ENCODE results near the gene PFN1. TPM values are rescaled to one million over a fixed set of nuclear protein-coding genes. Genes with fewer than 3 reads are reported as not detected.

PFN1 gene
- total RNA-seq, 2 experiments from 2014 or later, result 1,712 to 1,828 TPM

- Mint-ChIP-seq H3K27ac (peak overlapping the region; percentile 52), H3K27me3 (no peaks in the 10 kb centered on the region), H3K9me3 (no peaks in the 10 kb centered on the region), H3K4me3 (no peak overlapping the region), H3K4me1 (peaks cover 14% of the 10 kb centered on the region), H3K36me3 (peaks cover 26% of the 10 kb centered on the region)
- ATAC-seq (ENCODE audit: low read depth) (no peak), DNase-seq (no peak)
- POLR2A ChIA-PET, result interaction anchor here (1.0 kb wide), 1 partner anchor 39 kb away, joined by 3 read pairs; no protein-coding TSS in a partner anchor
These were observed 25.2 kb upstream of the PFN1 start for GRCh38 chr17:4973256-4974114.

- DNase-seq (no peak), ATAC-seq (ENCODE audit: low read depth) (no peak)
- Mint-ChIP-seq H3K4me1 (peaks cover 14% of the 10 kb centered on the region), H3K9me3 (no peaks in the 10 kb centered on the region), H3K36me3 (peaks cover 23% of the 10 kb centered on the region), H3K27me3 (no peaks in the 10 kb centered on the region), H3K4me3 (no peak overlapping the region), H3K27ac (no peak overlapping the region)
- POLR2A ChIA-PET, result interaction anchor here (1.0 to 9.3 kb wide), 2 partner anchors 26 to 39 kb away, joined by 3 to 441 read pairs; partner anchors contain the start of genes ENO3, PFN1, RNF167 and SLC25A11
These were observed 24.4 kb upstream of the PFN1 start for GRCh38 chr17:4972752-4973151.

- no peak overlapping the region for H3K27ac Mint-ChIP-seq
- POLR2A ChIA-PET, result interaction anchor here (9.3 kb wide), 1 partner anchor 25 kb away, joined by 441 read pairs; the partner anchor contains the start of genes ENO3, PFN1, RNF167 and SLC25A11
- no peaks in the 10 kb centered on the region for H3K9me3 Mint-ChIP-seq
- H3K4me3 Mint-ChIP-seq, result no peak overlapping the region
- DNase-seq, result no peak
- peaks cover 20% of the 10 kb centered on the region for H3K36me3 Mint-ChIP-seq
- H3K4me1 Mint-ChIP-seq, result peaks cover 14% of the 10 kb centered on the region
- ATAC-seq (ENCODE audit: low read depth), result no peak
- no peaks in the 10 kb centered on the region for H3K27me3 Mint-ChIP-seq
These were observed 24.0 kb upstream of the PFN1 start for GRCh38 chr17:4972322-4972721.

GRCh38 chr17:4971826-4972225 lies 23.5 kb upstream of the PFN1 start:
- H3K4me3 Mint-ChIP-seq, result no peak overlapping the region
- ATAC-seq (ENCODE audit: low read depth) (no peak), DNase-seq (no peak)
- H3K9me3 Mint-ChIP-seq, result no peaks in the 10 kb centered on the region
- no peak overlapping the region for H3K27ac Mint-ChIP-seq
- POLR2A ChIA-PET, result interaction anchor here (1.6 to 9.3 kb wide), 3 partner anchors 8 to 73 kb away, joined by 4 to 441 read pairs (median 15); partner anchors contain the start of genes C17orf107, ENO3, PFN1 and RNF167
- no peaks in the 10 kb centered on the region for H3K27me3 Mint-ChIP-seq
- H3K4me1 Mint-ChIP-seq, result peaks cover 14% of the 10 kb centered on the region
- peaks cover 19% of the 10 kb centered on the region for H3K36me3 Mint-ChIP-seq

GRCh38 chr17:4970273-4970672 lies 21.9 kb upstream of the PFN1 start:
- POLR2A ChIA-PET, result interaction anchor here (1.6 to 9.3 kb wide), 3 partner anchors 9 to 71 kb away, joined by 4 to 441 read pairs (median 15); partner anchors contain the start of genes C17orf107, ENO3, PFN1 and RNF167

GRCh38 chr17:4969551-4970173 lies 21.3 kb upstream of the PFN1 start:
- POLR2A ChIA-PET, result interaction anchor here (1.0 to 9.3 kb wide), 3 partner anchors 10 to 23 kb away, joined by 5 to 441 read pairs (median 15); partner anchors contain the start of genes ENO3, PFN1, RNF167 and SLC25A11
- Mint-ChIP-seq H3K27ac (no peak overlapping the region), H3K9me3 (no peaks in the 10 kb centered on the region), H3K4me1 (peaks cover 25% of the 10 kb centered on the region), H3K36me3 (peaks cover 23% of the 10 kb centered on the region), H3K4me3 (no peak overlapping the region), H3K27me3 (no peaks in the 10 kb centered on the region)
- DNase-seq (no peak), ATAC-seq (ENCODE audit: low read depth) (no peak)

More at GRCh38 chr17:4970273-4970672, 21.9 kb upstream of the PFN1 start:
- H3K9me3 Mint-ChIP-seq, result no peaks in the 10 kb centered on the region
- H3K27me3 Mint-ChIP-seq, result no peaks in the 10 kb centered on the region
- peaks cover 22% of the 10 kb centered on the region for H3K36me3 Mint-ChIP-seq
- H3K4me3 Mint-ChIP-seq, result no peak overlapping the region
- peak overlapping the region; percentile 65 for H3K27ac Mint-ChIP-seq
- DNase-seq, result no peak
- no peak for ATAC-seq (ENCODE audit: low read depth)
- H3K4me1 Mint-ChIP-seq, result peaks cover 24% of the 10 kb centered on the region

GRCh38 chr17:4969047-4969550 lies 20.8 kb upstream of the PFN1 start:
- Mint-ChIP-seq H3K27me3 (no peaks in the 10 kb centered on the region), H3K27ac (no peak overlapping the region), H3K9me3 (no peaks in the 10 kb centered on the region), H3K4me1 (peaks cover 22% of the 10 kb centered on the region), H3K36me3 (peaks cover 23% of the 10 kb centered on the region), H3K4me3 (no peak overlapping the region)
- POLR2A ChIA-PET, result interaction anchor here (0.5 to 9.3 kb wide), 5 partner anchors 10 to 259 kb away, joined by 3 to 441 read pairs (median 7); partner anchors contain the start of genes ARRB2, ENO3, PFN1 and RNF167
- DNase-seq, result peak; percentile 44
- ATAC-seq (ENCODE audit: low read depth), result no peak

- Mint-ChIP-seq H3K36me3 (peaks cover 20% of the 10 kb centered on the region), H3K27ac (no peak overlapping the region)
- no peak for ATAC-seq (ENCODE audit: low read depth)
These were observed 20.2 kb upstream of the PFN1 start for GRCh38 chr17:4968486-4969046.

GRCh38 chr17:4967539-4968485 lies 19.5 kb upstream of the PFN1 start, which contains the start of gene SPAG7:
Gene SPAG7 (minus strand): TSS chr17:4967817. CDS start chr17:4967804, 13 bp downstream.
- Mint-ChIP-seq H3K4me3 (no peak within 1 kb of the TSS), H3K9me3 (no peaks in the 10 kb centered on the region), H3K27ac (no peak within 1 kb of the TSS), H3K36me3 (peaks cover 17% of the 10 kb centered on the region), H3K4me1 (peaks cover 17% of the 10 kb centered on the region), H3K27me3 (no peaks in the 10 kb centered on the region)
- ATAC-seq (ENCODE audit: low read depth), result peak; percentile 62
- peak; percentile 96 for DNase-seq
- POLR2A ChIA-PET, result interaction anchor here (0.8 to 9.3 kb wide), 17 partner anchors 11 to 257 kb away, joined by 3 to 441 read pairs (median 4); partner anchors contain the start of genes ARRB2, C17orf107, CAMTA2 and CHRNE

More at GRCh38 chr17:4968486-4969046, 20.2 kb upstream of the PFN1 start:
- no peaks in the 10 kb centered on the region for H3K27me3 Mint-ChIP-seq
- no peak for DNase-seq
- peaks cover 17% of the 10 kb centered on the region for H3K4me1 Mint-ChIP-seq
- H3K9me3 Mint-ChIP-seq, result no peaks in the 10 kb centered on the region
- no peak overlapping the region for H3K4me3 Mint-ChIP-seq
- POLR2A ChIA-PET, result interaction anchor here (0.5 to 9.3 kb wide), 9 partner anchors 12 to 258 kb away, joined by 3 to 441 read pairs (median 7); partner anchors contain the start of genes ARRB2, CAMTA2, ENO3 and INCA1

- Mint-ChIP-seq H3K36me3 (peaks cover 17% of the 10 kb centered on the region), H3K4me3 (no peak overlapping the region), H3K27me3 (no peaks in the 10 kb centered on the region), H3K27ac (no peak overlapping the region), H3K4me1 (peaks cover 17% of the 10 kb centered on the region), H3K9me3 (no peaks in the 10 kb centered on the region)
- ATAC-seq (ENCODE audit: low read depth) (peak; percentile 91), DNase-seq (peak; percentile 76)
- POLR2A ChIA-PET, result interaction anchor here (0.8 to 9.3 kb wide), 15 partner anchors 10 to 112 kb away, joined by 3 to 441 read pairs (median 5); partner anchors contain the start of genes C17orf107, CAMTA2, CHRNE and ENO3
These were observed 18.7 kb upstream of the PFN1 start for GRCh38 chr17:4966844-4967538.

- POLR2A ChIA-PET, result interaction anchor here (0.5 to 9.3 kb wide), 3 partner anchors 8 to 822 kb away, joined by 6 to 441 read pairs (median 17); partner anchors contain the start of genes CYB5D2, ENO3, PFN1 and RNF167
- no peak for ATAC-seq (ENCODE audit: low read depth)
- H3K4me1 Mint-ChIP-seq, result peaks cover 11% of the 10 kb centered on the region
- H3K9me3 Mint-ChIP-seq, result no peaks in the 10 kb centered on the region
- DNase-seq, result no peak
- no peaks in the 10 kb centered on the region for H3K27me3 Mint-ChIP-seq
- peak overlapping the region; percentile 20 for H3K4me3 Mint-ChIP-seq
- peak overlapping the region; percentile 55 for H3K27ac Mint-ChIP-seq
- peaks cover 13% of the 10 kb centered on the region for H3K36me3 Mint-ChIP-seq
These were observed 17.1 kb upstream of the PFN1 start for GRCh38 chr17:4965311-4965986.
